ENCODE results near the gene SLC9C2.

DNA sequence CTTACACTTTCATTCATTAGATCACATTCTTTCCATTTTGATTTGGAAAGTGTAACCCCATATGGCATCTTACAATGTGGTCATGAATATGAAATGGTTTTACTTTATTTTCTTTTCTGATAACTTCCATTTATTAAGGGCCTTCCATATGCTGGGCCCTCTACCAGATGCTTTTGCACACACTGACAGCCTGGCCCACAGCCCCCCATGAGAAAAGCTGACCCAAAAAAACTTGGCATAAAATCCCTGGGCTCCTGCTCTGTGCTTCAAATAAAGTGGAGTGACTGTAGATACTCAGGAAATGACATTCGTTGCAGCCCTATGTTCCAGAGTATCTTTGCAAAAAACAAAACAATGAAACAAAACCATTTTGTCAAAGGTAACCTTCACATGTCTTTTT is 76.9 kb downstream of the SLC9C2 start:
- no peak for TF ChIP-seq CTCF (IDR thresholded peaks at IDR 0.05; ENCODE audit: poor library complexity, severe bottlenecking)
- no peak for TF ChIP-seq POLR2AphosphoS5 (IDR thresholded peaks at IDR 0.05)

Data from neural cell (in vitro differentiated cells).